ENCODE measurements around the gene CMTM4. TPM values are rescaled to one million over a fixed set of nuclear protein-coding genes. Genes with fewer than 3 reads are reported as not detected.

Gene CMTM4
- total RNA-seq, 4 donors from 2014 or later = 170 to 246 (median 201) TPM

- Histone ChIP-seq H3K4me1 (peaks cover 0 to 5% of the 10 kb centered on the region in 2 donors), H3K4me3 (replicated peaks in 1 of 3) (no peak overlapping the region), H3K9me3 (no peaks in the 10 kb centered on the region), H3K27ac (no peak overlapping the region), H3K36me3 (no peaks in the 10 kb centered on the region), H3K27me3 (no peaks in the 10 kb centered on the region)
- intact Hi-C loops (cut with DNase I) = no loop called here
- TF ChIP-seq POLR2A (IDR thresholded peaks at IDR 0.05) (no peak), CTCF (IDR thresholded peaks at IDR 0.05) (no peak)
- 98% methylated on average over 3 of the region's 3 CpGs for WGBS, 2 donors
- DNase-seq = no peak
Measured at GRCh38 chr16:66592814-66593213, 103.7 kb downstream of the CMTM4 start.

GRCh38 chr16:66592241-66592640 is 104.3 kb downstream of the CMTM4 start:
- Histone ChIP-seq H3K4me1 (peaks cover 0 to 8% of the 10 kb centered on the region in 2 donors), H3K27me3 (no peaks in the 10 kb centered on the region), H3K27ac (no peak overlapping the region), H3K9me3 (no peaks in the 10 kb centered on the region), H3K36me3 (no peaks in the 10 kb centered on the region), H3K4me3 (replicated peaks in 1 of 3) (no peak overlapping the region)
- intact Hi-C loops (cut with DNase I) = no loop called here
- 88 to 92% methylated on average over 3 of the region's 3 CpGs for WGBS, 2 donors
- TF ChIP-seq CTCF (IDR thresholded peaks at IDR 0.05) (no peak), POLR2A (IDR thresholded peaks at IDR 0.05) (no peak)
- no peak for DNase-seq

- WGBS, 2 donors = 94% methylated on average over 4 of the region's 4 CpGs
- H3K9me3 ChIP-seq = no peaks in the 10 kb centered on the region
Measured at GRCh38 chr16:66591018-66591417, 105.5 kb downstream of the CMTM4 start.

GRCh38 chr16:66590322-66590721 is 106.2 kb downstream of the CMTM4 start:
- no peak for DNase-seq
- Histone ChIP-seq H3K9me3 (no peaks in the 10 kb centered on the region), H3K27ac (no peak overlapping the region), H3K27me3 (no peaks in the 10 kb centered on the region), H3K4me1 (peaks cover 0 to 11% of the 10 kb centered on the region in 2 donors), H3K4me3 (replicated peaks in 1 of 3) (no peak overlapping the region), H3K36me3 (peaks cover 0 to 6% of the 10 kb centered on the region in 2 donors)
- TF ChIP-seq POLR2A (IDR thresholded peaks at IDR 0.05) (no peak), CTCF (IDR thresholded peaks at IDR 0.05) (no peak)
- intact Hi-C loops (cut with DNase I) = no loop called here
- WGBS, 2 donors = 75 to 82% methylated on average over 8 of the region's 8 CpGs

More at GRCh38 chr16:66591018-66591417, 105.5 kb downstream of the CMTM4 start:
- intact Hi-C loops (cut with DNase I) = no loop called here
- Histone ChIP-seq H3K4me1 (peaks cover 0 to 11% of the 10 kb centered on the region in 2 donors), H3K27me3 (no peaks in the 10 kb centered on the region), H3K36me3 (peaks cover 0 to 6% of the 10 kb centered on the region in 2 donors), H3K27ac (no peak overlapping the region), H3K4me3 (replicated peaks in 1 of 3) (no peak overlapping the region)
- DNase-seq = no peak
- TF ChIP-seq CTCF (IDR thresholded peaks at IDR 0.05) (no peak), POLR2A (IDR thresholded peaks at IDR 0.05) (no peak)

GRCh38 chr16:66588981-66589713 is 107.4 kb downstream of the CMTM4 start:
- peak in 1 of 2 donors; percentile 32 for DNase-seq
- no peaks in the 10 kb centered on the region for H3K27me3 ChIP-seq
- no peak for TF ChIP-seq POLR2A (IDR thresholded peaks at IDR 0.05)
- peak in 4 of 6 experiments; percentile 24 to 50 (median 46) for TF ChIP-seq CTCF (IDR thresholded peaks at IDR 0.05)
- 94 to 95% methylated on average over 6 to 8 of the region's 8 CpGs for WGBS, 2 donors
- intact Hi-C loops (cut with DNase I) = no loop called here
- H3K36me3 ChIP-seq = peaks cover 0 to 6% of the 10 kb centered on the region in 2 donors
- H3K9me3 ChIP-seq = no peaks in the 10 kb centered on the region
- H3K4me3 ChIP-seq (replicated peaks in 1 of 3) = no peak overlapping the region
- no peak overlapping the region for H3K27ac ChIP-seq
- H3K4me1 ChIP-seq = peaks cover 0 to 11% of the 10 kb centered on the region in 2 donors
